Neuronal stem cell (in vitro differentiated cells): ENCODE data around the gene WNT11.

Experiments
- DNase-seq: peaks from one replicate; pipeline ENCODE4 v3.0.0-alpha.2; 2013; ENCODE audit warnings: low spot score
- H2AFZ ChIP-seq: one replicate; pipeline ENCODE4 v1.6.1; 2013; ENCODE audit warnings: mild to moderate bottlenecking, low read length, inconsistent platforms
- H2AK5ac ChIP-seq: 2 replicates; pipeline ENCODE4 v1.6.1; 2013; ENCODE audit warnings: low read depth, mild to moderate bottlenecking, inconsistent platforms, low read length, moderate library complexity, mixed read lengths
- H2BK120ac ChIP-seq: 2 replicates; pipeline ENCODE4 v1.6.1; 2013; ENCODE audit warnings: low read depth, mild to moderate bottlenecking, inconsistent platforms, low read length, moderate library complexity, mixed read lengths
- H2BK12ac ChIP-seq: one replicate; pipeline ENCODE4 v1.6.1; 2013; ENCODE audit warnings: low read length, inconsistent platforms
- H2BK15ac ChIP-seq: 2 replicates; pipeline ENCODE4 v1.6.1; 2013; ENCODE audit warnings: mild to moderate bottlenecking, low read length, inconsistent platforms, mixed read lengths
- H2BK5ac ChIP-seq: one replicate; pipeline ENCODE4 v1.6.1; 2013; ENCODE audit warnings: inconsistent platforms, mild to moderate bottlenecking, low read length, moderate library complexity
- H3K14ac ChIP-seq: one replicate; pipeline ENCODE4 v1.6.1; 2013; ENCODE audit warnings: low read length, inconsistent platforms
- H3K18ac ChIP-seq: 2 replicates; pipeline ENCODE4 v1.6.1; 2013; ENCODE audit warnings: low read length, inconsistent platforms
- H3K23ac ChIP-seq: 2 replicates; pipeline ENCODE4 v1.6.1; 2013; ENCODE audit warnings: low read depth, mild to moderate bottlenecking, mixed read lengths, low read length, inconsistent platforms; ENCODE audit not compliant: poor library complexity
- H3K27ac ChIP-seq: replicated peaks from 3 replicates; pipeline ENCODE4 v1.5.1; 2013; ENCODE audit warnings: low read length, inconsistent platforms
- H3K27me3 ChIP-seq, 3 experiments: 2 replicates each; pipeline ENCODE4 v1.6.1; 2013; ENCODE audit warnings: low read length in 3 of 3, mild to moderate bottlenecking in 2 of 3, inconsistent platforms in 1 of 3, low read depth in 1 of 3, mixed read lengths in 1 of 3, moderate library complexity in 1 of 3; ENCODE audit not compliant: control insufficient read depth in 3 of 3, insufficient read depth in 3 of 3
- H3K36me3 ChIP-seq, 2 donors: replicated peaks in 1 of 2; 2 replicates each; pipeline ENCODE4 v1.6.1; 2013; ENCODE audit warnings: low read length in 2 of 2; ENCODE audit not compliant: control insufficient read depth in 2 of 2, insufficient read depth in 2 of 2
- H3K4ac ChIP-seq: 2 replicates; pipeline ENCODE4 v1.6.1; 2013; ENCODE audit warnings: inconsistent platforms, mild to moderate bottlenecking, low read length, moderate library complexity
- H3K4me1 ChIP-seq, 2 donors: 1 replicate in 1 of 2; 2 replicates in 1 of 2; pipeline ENCODE4 v1.6.1; 2013; ENCODE audit warnings: low read length in 2 of 2, low read depth in 1 of 2; ENCODE audit not compliant: control insufficient read depth in 2 of 2, insufficient read depth in 1 of 2
- H3K4me2 ChIP-seq: one replicate; pipeline ENCODE4 v1.6.1; 2013; ENCODE audit warnings: mild to moderate bottlenecking, low read length, inconsistent platforms; ENCODE audit not compliant: insufficient read depth, poor library complexity, severe bottlenecking
- H3K4me3 ChIP-seq, 2 donors: 2 replicates each; pipeline ENCODE4 v1.5.1; 2013; ENCODE audit warnings: low read length in 2 of 2, mild to moderate bottlenecking in 2 of 2, inconsistent platforms in 1 of 2, moderate library complexity in 1 of 2
- H3K79me1 ChIP-seq: one replicate; pipeline ENCODE4 v1.6.1; 2013; ENCODE audit warnings: low read depth, mild to moderate bottlenecking, inconsistent platforms, low read length, moderate library complexity
- H3K9ac ChIP-seq: one replicate; pipeline ENCODE4 v1.6.1; 2013; ENCODE audit warnings: mild to moderate bottlenecking, low read depth, low read length, inconsistent platforms; ENCODE audit not compliant: poor library complexity
- H3K9me3 ChIP-seq, 2 donors: replicated peaks in 1 of 2; 2 replicates each; pipeline versions ENCODE3 to v1.6.1; 2013; ENCODE audit warnings: low read length in 2 of 2, mild to moderate bottlenecking in 2 of 2, inconsistent platforms in 1 of 2, low read depth in 1 of 2, mixed read lengths in 1 of 2, moderate library complexity in 1 of 2; ENCODE audit not compliant: control insufficient read depth in 2 of 2, insufficient read depth in 1 of 2
- H4K8ac ChIP-seq: one replicate; pipeline ENCODE4 v1.6.1; 2013; ENCODE audit warnings: low read depth, mild to moderate bottlenecking, inconsistent platforms, low read length, moderate library complexity
- H4K91ac ChIP-seq: one replicate; pipeline ENCODE4 v1.6.1; 2013; ENCODE audit warnings: low read length, low read depth, mild to moderate bottlenecking, inconsistent platforms; ENCODE audit not compliant: poor library complexity
- WGBS, 2 donors: extraction: QIAGEN DNeasy Blood & Tissue Kit; methylation state at CpG; one replicate each; pipeline ENCODE4 v1.1.7; 2013; ENCODE audit warnings: missing lambda C conversion rate in 2 of 2, mixed read lengths in 1 of 2; ENCODE audit not compliant: insufficient read length in 2 of 2, insufficient replicate concordance in 1 of 2; ENCODE audit errors: extremely low coverage in 2 of 2; 5-methylcytosine and 5-hydroxymethylcytosine counted together

WNT11 gene

DNA sequence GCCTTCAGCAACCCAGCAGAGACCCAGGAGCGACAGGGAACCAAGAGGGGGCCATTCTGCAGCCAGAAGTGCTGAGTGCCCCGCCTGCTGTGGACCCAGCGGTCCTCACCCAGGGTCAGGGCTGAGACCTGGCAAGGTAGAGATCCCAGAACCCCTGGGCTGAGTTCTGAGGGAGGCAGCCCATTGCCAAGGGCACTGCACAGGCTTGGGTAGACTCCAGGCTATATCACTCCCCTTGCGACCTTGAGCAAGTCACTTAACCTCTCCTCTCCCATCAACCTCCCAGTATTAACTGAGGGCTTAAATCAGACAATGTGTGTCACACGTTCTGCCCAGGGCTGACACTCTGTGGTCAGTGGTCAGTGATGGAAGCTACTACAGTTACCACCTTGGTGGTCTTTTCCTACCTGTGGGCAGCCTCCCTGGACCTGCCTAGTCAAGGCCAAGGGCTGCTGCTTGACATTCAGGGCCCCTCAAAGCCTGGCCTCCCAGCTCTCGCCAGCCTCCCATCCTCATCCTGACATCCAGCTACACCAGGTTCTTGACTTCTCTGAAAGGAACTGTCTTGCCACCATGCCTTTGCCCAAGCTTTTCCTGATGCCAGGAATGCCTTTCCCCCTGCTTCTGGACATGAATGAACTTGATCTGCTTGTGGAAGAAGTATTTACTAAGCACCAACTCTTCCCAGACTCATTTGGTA, 8.2 kb downstream of the WNT11 start:
- WGBS, 2 donors, result no CpG with 5 or more reads among the region's 6 CpGs
- Histone ChIP-seq H3K18ac (peak overlapping the region; percentile 36), H3K27ac (no peak overlapping the region), H3K23ac (peak overlapping the region; percentile 73), H3K4me1 (peaks cover 0 to 5% of the 10 kb centered on the region in 2 donors), H3K36me3 (no peaks in the 10 kb centered on the region), H3K4me2 (no peak overlapping the region), H4K91ac (no peak overlapping the region), H2AK5ac (peak overlapping the region; percentile 53), H3K79me1 (no peaks in the 10 kb centered on the region), H3K9me3 (no peaks in the 10 kb centered on the region), H3K14ac (no peak overlapping the region), H3K27me3 (peaks cover 0 to 51% (median 2%) of the 10 kb centered on the region in 3 experiments), H2BK5ac (peak overlapping the region; percentile 39), H3K4ac (peak overlapping the region; percentile 37), H3K4me3 (no peak overlapping the region), H3K9ac (no peak overlapping the region), H2BK12ac (peak overlapping the region; percentile 73), H2AFZ (no peak overlapping the region), H2BK120ac (no peak overlapping the region), H4K8ac (no peak overlapping the region), H2BK15ac (no peak overlapping the region)
- no peak for DNase-seq

GRCh38 chr11:76197332-76197731, 9.0 kb downstream of the WNT11 start:
- WGBS, 2 donors, result no CpG with 5 or more reads among the region's 6 CpGs
- H3K4ac ChIP-seq, result no peak overlapping the region
- no peaks in the 10 kb centered on the region for H3K36me3 ChIP-seq
- no peak overlapping the region for H4K8ac ChIP-seq
- no peak overlapping the region for H3K4me3 ChIP-seq
- H3K4me2 ChIP-seq, result no peak overlapping the region
- no peaks in the 10 kb centered on the region for H3K9me3 ChIP-seq
- H3K23ac ChIP-seq, result no peak overlapping the region
- no peak overlapping the region for H3K9ac ChIP-seq
- H2BK15ac ChIP-seq, result no peak overlapping the region
- no peak for DNase-seq
- peaks cover 0 to 5% of the 10 kb centered on the region in 2 donors for H3K4me1 ChIP-seq
- H2BK120ac ChIP-seq, result no peak overlapping the region
- no peak overlapping the region for H3K18ac ChIP-seq
- H4K91ac ChIP-seq, result no peak overlapping the region
- no peak overlapping the region for H2BK12ac ChIP-seq
- H2AK5ac ChIP-seq, result no peak overlapping the region
- H2AFZ ChIP-seq, result no peak overlapping the region
- H3K27ac ChIP-seq, result no peak overlapping the region
- peaks cover 2% of the 10 kb centered on the region for H3K79me1 ChIP-seq
- H3K14ac ChIP-seq, result no peak overlapping the region
- H2BK5ac ChIP-seq, result peak overlapping the region; percentile 39
- H3K27me3 ChIP-seq, result peaks cover 0 to 44% (median 0%) of the 10 kb centered on the region in 3 experiments

- no peak overlapping the region for H3K4me2 ChIP-seq
- H3K27ac ChIP-seq, result no peak overlapping the region
- no peak overlapping the region for H3K9ac ChIP-seq
- no peak overlapping the region for H3K4me3 ChIP-seq
- no peak overlapping the region for H2AFZ ChIP-seq
- H3K27me3 ChIP-seq, result peaks cover 0 to 43% (median 0%) of the 10 kb centered on the region in 3 experiments
- no peak overlapping the region for H4K8ac ChIP-seq
- H2BK12ac ChIP-seq, result no peak overlapping the region
- no peak overlapping the region for H3K14ac ChIP-seq
- H2BK5ac ChIP-seq, result no peak overlapping the region
- H3K4ac ChIP-seq, result no peak overlapping the region
- WGBS, 2 donors, result no CpG with 5 or more reads among the region's 3 CpGs
- H3K9me3 ChIP-seq, result no peaks in the 10 kb centered on the region
- peaks cover 2% of the 10 kb centered on the region for H3K79me1 ChIP-seq
- H3K23ac ChIP-seq, result peak overlapping the region; percentile 86
- no peak overlapping the region for H2BK15ac ChIP-seq
- H3K18ac ChIP-seq, result no peak overlapping the region
- no peaks in the 10 kb centered on the region for H3K36me3 ChIP-seq
- H4K91ac ChIP-seq, result no peak overlapping the region
- no peak for DNase-seq
- H2AK5ac ChIP-seq, result no peak overlapping the region
- H2BK120ac ChIP-seq, result no peak overlapping the region
- peaks cover 0 to 5% of the 10 kb centered on the region in 2 donors for H3K4me1 ChIP-seq
Observed at GRCh38 chr11:76196849-76197248, 9.5 kb downstream of the WNT11 start.

DNA sequence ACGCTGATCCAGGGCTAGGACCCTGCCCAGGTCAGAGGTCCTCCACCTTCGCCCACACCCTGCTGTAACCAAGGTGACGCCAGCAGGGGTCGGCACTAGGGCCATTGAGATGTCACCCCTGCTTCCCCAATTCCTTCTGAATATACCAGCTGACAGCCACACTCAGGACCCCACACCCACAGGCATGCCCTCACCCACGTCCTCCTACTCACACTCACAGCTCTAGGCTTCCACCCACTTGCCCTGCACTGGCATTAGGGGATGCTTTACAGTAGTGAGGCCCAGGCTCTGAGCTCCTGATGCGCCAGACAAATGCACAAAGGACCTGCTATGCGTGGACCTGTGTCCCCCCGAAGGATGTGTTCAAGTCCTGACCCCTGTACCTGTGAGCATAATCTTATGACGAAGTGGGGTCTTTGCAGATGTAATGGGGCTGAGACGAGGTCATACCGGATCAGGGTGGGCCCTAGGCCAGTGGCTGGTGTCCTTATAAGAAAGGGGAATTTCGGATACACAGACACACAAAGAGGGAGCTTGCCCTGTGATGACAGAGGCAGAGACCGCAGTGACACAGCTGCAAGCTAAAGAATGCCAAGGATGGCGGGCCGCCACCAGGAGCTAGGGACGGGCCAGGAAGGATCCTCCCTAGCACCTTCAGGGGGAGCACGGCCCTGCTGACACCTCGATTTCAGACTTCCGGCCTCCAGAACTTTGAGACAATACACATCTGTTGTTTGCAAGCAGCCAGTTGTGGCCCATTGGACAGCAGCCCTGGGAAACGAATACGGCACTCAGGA, 11.2 kb downstream of the WNT11 start:
- H3K27ac ChIP-seq, result no peak overlapping the region

More for the DNA sequence above, 11.2 kb downstream of the WNT11 start:
- H3K36me3 ChIP-seq, result no peaks in the 10 kb centered on the region
- peaks cover 0 to 5% of the 10 kb centered on the region in 2 donors for H3K4me1 ChIP-seq
- WGBS, 2 donors, result no CpG with 5 or more reads among the region's 21 CpGs
- peak overlapping the region; percentile 46 for H2BK5ac ChIP-seq
- H3K4me3 ChIP-seq, result no peak overlapping the region
- peak overlapping the region; percentile 82 for H2BK15ac ChIP-seq
- no peak overlapping the region for H3K4me2 ChIP-seq
- peaks cover 0 to 30% (median 0%) of the 10 kb centered on the region in 3 experiments for H3K27me3 ChIP-seq
- DNase-seq, result no peak
- no peak overlapping the region for H4K8ac ChIP-seq
- H3K9me3 ChIP-seq, result no peaks in the 10 kb centered on the region
- H3K9ac ChIP-seq, result peak overlapping the region; percentile 21
- H2AFZ ChIP-seq, result no peak overlapping the region
- peak overlapping the region; percentile 73 for H2BK12ac ChIP-seq
- H3K79me1 ChIP-seq, result peaks cover 2% of the 10 kb centered on the region
- peak overlapping the region; percentile 76 for H3K18ac ChIP-seq
- H3K4ac ChIP-seq, result no peak overlapping the region
- no peak overlapping the region for H4K91ac ChIP-seq
- H2AK5ac ChIP-seq, result peak overlapping the region; percentile 97
- H3K14ac ChIP-seq, result no peak overlapping the region
- no peak overlapping the region for H2BK120ac ChIP-seq
- peak overlapping the region; percentile 89 for H3K23ac ChIP-seq
